Kidney (tissue), 14 donors: ENCODE results near the gene ESX1. TPM values are rescaled to one million over a fixed set of nuclear protein-coding genes. Genes with fewer than 3 reads are reported as not detected.
A peak's percentile ranks its signal among the peaks of the same experiment; 100 is the strongest.
"Not testable (repeated sequence)": the region's sequence is repeated elsewhere in the genome, so short reads cannot be mapped to it uniquely, and the experiment has no call there.

ENCODE experiments used
- DNase-seq, 5 donors: peaks; one replicate each; pipeline ENCODE4 v3.0.0-alpha.2; 2013 to 2020
- FAIRE-seq: peaks from 2 replicates; lab custom pipeline; 2012; peaks lifted over from hg19 to GRCh38; lab: Jason Lieb, UNC
- H3K27ac ChIP-seq, 2 donors: one replicate each; pipeline ENCODE4 v1.7.0; 2013; ENCODE audit warnings: low read depth in 2 of 2, low read length in 2 of 2, inconsistent platforms in 1 of 2
- H3K27me3 ChIP-seq: one replicate; pipeline ENCODE4 v1.7.1; 2013; ENCODE audit warnings: low read length, inconsistent platforms; ENCODE audit not compliant: control insufficient read depth, insufficient read depth
- H3K36me3 ChIP-seq, 3 donors: one replicate each; pipeline versions ENCODE4 v1.7.0 to v1.7.1; 2013; ENCODE audit warnings: low read length in 3 of 3, control low read depth in 1 of 3, inconsistent platforms in 1 of 3; ENCODE audit not compliant: insufficient read depth in 3 of 3, control insufficient read depth in 2 of 3
- H3K4me1 ChIP-seq, 3 donors: one replicate each; pipeline versions ENCODE4 v1.7.0 to v1.7.1; 2013; ENCODE audit warnings: low read length in 3 of 3, inconsistent platforms in 1 of 3, low read depth in 1 of 3; ENCODE audit not compliant: control insufficient read depth in 2 of 3, insufficient read depth in 2 of 3
- H3K4me3 ChIP-seq, 3 donors: one replicate each; pipeline versions ENCODE4 v1.7.0 to v1.8.1; 2013; ENCODE audit warnings: low read length in 3 of 3, control low read depth in 1 of 3, inconsistent platforms in 1 of 3
- H3K9ac ChIP-seq, 3 donors: one replicate each; pipeline versions ENCODE4 v1.7.0 to v1.7.1; 2013; ENCODE audit warnings: low read length in 3 of 3, control low read depth in 1 of 3, inconsistent platforms in 1 of 3
- H3K9me3 ChIP-seq, 3 donors: one replicate each; pipeline versions ENCODE4 v1.7.0 to v1.7.1; 2013; ENCODE audit warnings: low read length in 3 of 3, control low read depth in 1 of 3, inconsistent platforms in 1 of 3; ENCODE audit not compliant: control insufficient read depth in 2 of 3, insufficient read depth in 1 of 3
- intact Hi-C: fragments of 100-400 bp; cut with DNase I; formaldehyde crosslinking; loops from one replicate; pipeline ENCODE4 v1.11.1; 2022
- polyA plus RNA-seq: library from polyadenylated mRNA; stranded (reverse); fragments of 350-450 nt; fragmentation: Illumina TruSeq; extraction: RNeasy Lipid Tissue Mini Kit (QIAGEN cat#74804); gene quantifications from one replicate; pipeline ENCODE4 v1.2.3, GENCODE V29; 2014; ENCODE audit warnings: low read depth, low replicate concordance; ENCODE audit not compliant: insufficient read depth
- total RNA-seq: library from RNA; stranded (reverse); fragmentation: NEBNext Ultra II Directional; extraction: Animal tissue kit (Norgen Biotek cat#: 25700); gene quantifications from one replicate; pipeline ENCODE4 v1.2.1, GENCODE V29; 2021
- TF ChIP-seq, protein P1 (sequence below): IDR thresholded peaks from 3 replicates; pipeline ENCODE4 v1.5.1; 2012; ENCODE audit warnings: mild to moderate bottlenecking, moderate library complexity, borderline replicate concordance; ENCODE audit not compliant: insufficient read depth; ENCODE audit errors: extremely low read depth
- donor health status: control.
- donor health status: control.
- donor health status: control.
- donor health status: control.
- donor health status: control.
- donor health status: DM: yes; HTN: yes; CAD: no.
- donor health status: Normal renal cell carcinoma (clear cell type).

Gene ESX1
- total and polyA plus RNA-seq, 2 donors from 2014 or later = not detected

DNA sequence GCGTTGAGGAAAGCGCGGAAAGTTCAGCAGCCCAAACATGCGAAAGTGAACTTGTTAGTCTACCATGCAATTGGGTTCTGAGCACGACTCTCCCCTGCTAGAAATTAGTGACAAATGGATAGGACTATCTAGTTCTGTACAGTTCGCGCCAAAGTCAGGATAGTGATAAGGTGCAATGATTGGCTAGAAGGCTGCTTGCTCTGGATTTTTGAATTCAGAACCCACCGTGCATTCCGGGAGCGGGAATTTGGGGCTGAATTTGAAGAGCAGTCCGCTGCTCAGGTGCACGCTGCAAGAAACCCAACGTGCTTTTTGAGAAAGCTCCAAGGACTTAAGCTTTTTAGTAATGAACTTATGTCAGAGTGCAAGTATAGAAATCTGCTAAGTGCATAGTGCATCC is 732 bp upstream of the ESX1 start:
- intact Hi-C loops = no loop called here
- H3K9ac ChIP-seq = no peak overlapping the region
- H3K4me1 ChIP-seq = no peaks in the 10 kb centered on the region
- H3K27ac ChIP-seq = no peak overlapping the region
- FAIRE-seq (no peak), DNase-seq (peak in 1 of 5 donors; percentile 14)
- no peaks in the 10 kb centered on the region for H3K36me3 ChIP-seq
- peaks cover 28% of the 10 kb centered on the region for H3K27me3 ChIP-seq
- no peaks in the 10 kb centered on the region for H3K9me3 ChIP-seq
- TF ChIP-seq, protein P1, sequence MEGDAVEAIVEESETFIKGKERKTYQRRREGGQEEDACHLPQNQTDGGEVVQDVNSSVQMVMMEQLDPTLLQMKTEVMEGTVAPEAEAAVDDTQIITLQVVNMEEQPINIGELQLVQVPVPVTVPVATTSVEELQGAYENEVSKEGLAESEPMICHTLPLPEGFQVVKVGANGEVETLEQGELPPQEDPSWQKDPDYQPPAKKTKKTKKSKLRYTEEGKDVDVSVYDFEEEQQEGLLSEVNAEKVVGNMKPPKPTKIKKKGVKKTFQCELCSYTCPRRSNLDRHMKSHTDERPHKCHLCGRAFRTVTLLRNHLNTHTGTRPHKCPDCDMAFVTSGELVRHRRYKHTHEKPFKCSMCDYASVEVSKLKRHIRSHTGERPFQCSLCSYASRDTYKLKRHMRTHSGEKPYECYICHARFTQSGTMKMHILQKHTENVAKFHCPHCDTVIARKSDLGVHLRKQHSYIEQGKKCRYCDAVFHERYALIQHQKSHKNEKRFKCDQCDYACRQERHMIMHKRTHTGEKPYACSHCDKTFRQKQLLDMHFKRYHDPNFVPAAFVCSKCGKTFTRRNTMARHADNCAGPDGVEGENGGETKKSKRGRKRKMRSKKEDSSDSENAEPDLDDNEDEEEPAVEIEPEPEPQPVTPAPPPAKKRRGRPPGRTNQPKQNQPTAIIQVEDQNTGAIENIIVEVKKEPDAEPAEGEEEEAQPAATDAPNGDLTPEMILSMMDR = no peak
- H3K4me3 ChIP-seq = no peak overlapping the region

GRCh38 chrX:104253567-104254441 is 929 bp downstream of the ESX1 start:
- Histone ChIP-seq H3K4me1 (no peaks in the 10 kb centered on the region), H3K9ac (no peak overlapping the region), H3K27ac (no peak overlapping the region), H3K27me3 (peaks cover 31% of the 10 kb centered on the region), H3K9me3 (no peaks in the 10 kb centered on the region), H3K36me3 (no peaks in the 10 kb centered on the region), H3K4me3 (no peak overlapping the region)
- FAIRE-seq (no peak), DNase-seq (peak; percentile 16 to 71 (median 31))
- intact Hi-C loops = no loop called here
- TF ChIP-seq, protein P1 = no peak

- FAIRE-seq (no peak), DNase-seq (no peak)
- Histone ChIP-seq H3K4me1 (no peaks in the 10 kb centered on the region), H3K36me3 (no peaks in the 10 kb centered on the region), H3K4me3 (no peak overlapping the region), H3K27ac (no peak overlapping the region), H3K27me3 (peaks cover 21% of the 10 kb centered on the region), H3K9ac (no peak overlapping the region), H3K9me3 (no peaks in the 10 kb centered on the region)
- intact Hi-C loops = no loop called here
- TF ChIP-seq, protein P1 = no peak
These were observed 4.3 kb downstream of the ESX1 start for GRCh38 chrX:104250470-104250869.

GRCh38 chrX:104230060-104230459 is 24.7 kb downstream of the ESX1 start:
- intact Hi-C loops, H3K9me3 ChIP-seq, DNase-seq: not testable (repeated sequence)

More at GRCh38 chrX:104230060-104230459, 24.7 kb downstream of the ESX1 start:
- not testable (repeated sequence) for H3K4me3 ChIP-seq, H3K36me3 ChIP-seq, H3K4me1 ChIP-seq, H3K9ac ChIP-seq, H3K27ac ChIP-seq, FAIRE-seq, H3K27me3 ChIP-seq
